Panc1 (cell line): ENCODE measurements around the gene EIF4E1B. TPM values are rescaled to one million over a fixed set of nuclear protein-coding genes. Genes with fewer than 3 reads are reported as not detected.

Experiments
- ATAC-seq: fragments of 200-7000 bp; cut with Tn5 transposase; 2 replicates; pipeline ENCODE4 v1.9.1; 2020; ENCODE audit warnings: mild to moderate bottlenecking, moderate library complexity
- BruUV-seq: library from RNA; stranded (reverse); fragments of 400-500 nt; replicated peaks from 2 replicates; lab custom pipeline; 2021; lab: Mats Ljungman, UMichigan
- CTCF ChIA-PET: fragments of 300-600 bp; sonication (Branson Sonifier 250); formaldehyde crosslinking; loops from one replicate; lab custom pipeline; 2022; ENCODE audit warnings: antibody characterized with exemption; lab: Charles Lee
- POLR2A ChIA-PET: fragments of 300-600 bp; sonication (Branson Sonifier 250); formaldehyde crosslinking; loops from one replicate; lab custom pipeline; 2022; ENCODE audit warnings: antibody characterized with exemption; lab: Charles Lee
- DNase-seq: peaks from one replicate; pipeline ENCODE4 v3.0.0-alpha.2; 2010; ENCODE audit warnings: low read depth, low spot score
- H3K27ac ChIP-seq: 2 replicates; pipeline ENCODE4 v1.5.1; 2011; ENCODE audit warnings: mild to moderate bottlenecking, low read length, inconsistent platforms
- H3K27me3 ChIP-seq: fragments of 200-500 bp; sonication (Bioruptor generic); 2 replicates; pipeline ENCODE4 v1.6.0; 2014; ENCODE audit warnings: low read length, inconsistent platforms; ENCODE audit not compliant: control insufficient read depth, insufficient read depth
- H3K36me3 ChIP-seq: fragments of 200-500 bp; sonication (Bioruptor generic); 2 replicates; pipeline ENCODE4 v1.5.1; 2014; ENCODE audit warnings: inconsistent platforms, mild to moderate bottlenecking, low read length, moderate library complexity; ENCODE audit not compliant: control insufficient read depth, insufficient read depth
- H3K4me1 ChIP-seq: 2 replicates; pipeline ENCODE4 v1.5.1; 2011; ENCODE audit warnings: inconsistent platforms, mild to moderate bottlenecking, low read length, moderate library complexity; ENCODE audit not compliant: control insufficient read depth, insufficient read depth
- H3K4me3 ChIP-seq, 2 experiments: 2 replicates each; pipeline ENCODE4 v1.5.1; 2011 to 2012; ENCODE audit warnings: low read depth in 2 of 2, low read length in 2 of 2, mild to moderate bottlenecking in 2 of 2, inconsistent platforms in 1 of 2, moderate library complexity in 1 of 2
- H3K9me3 ChIP-seq: fragments of 200-500 bp; sonication (Bioruptor generic); 2 replicates; pipeline ENCODE4 v1.5.1; 2014; ENCODE audit warnings: low read depth, mild to moderate bottlenecking, inconsistent platforms, low read length, moderate library complexity; ENCODE audit not compliant: control insufficient read depth, insufficient read depth
- CTCF ChIP-seq: fragments of 450-650 bp; IDR thresholded peaks from 2 replicates; pipeline ENCODE4 v1.5.1; 2017; ENCODE audit warnings: mild to moderate bottlenecking
- POLR2AphosphoS5 ChIP-seq: IDR thresholded peaks from 2 replicates; pipeline ENCODE4 v1.6.1; 2012; ENCODE audit warnings: mild to moderate bottlenecking, low read depth, low read length, moderate library complexity
- SIN3A ChIP-seq: IDR thresholded peaks from 2 replicates; pipeline ENCODE4 v1.6.1; 2012; ENCODE audit warnings: low read depth, mild to moderate bottlenecking, low read length, moderate library complexity, borderline replicate concordance; ENCODE audit not compliant: insufficient read depth
- TCF7L2 ChIP-seq: IDR thresholded peaks from 2 replicates; pipeline ENCODE4 v1.6.1; 2011; ENCODE audit warnings: mild to moderate bottlenecking, low read depth, low read length, inconsistent platforms
- in situ Hi-C: cut with HindIII; loops from 2 replicates; pipeline ENCODE4 v1.10.0; 2016; ENCODE audit warnings: low sequenced_read_pairs, low pct_unique_long_range_greater_than_20kb
- intact Hi-C: fragments of 100-400 bp; cut with micrococcal nuclease; formaldehyde crosslinking; loops from one replicate; pipeline ENCODE4 v1.10.0; 2022; ENCODE audit not compliant: unreplicated experiment
- total RNA-seq: library from RNA; stranded (reverse); gene quantifications from one replicate; pipeline ENCODE4 v1.2.1, GENCODE V29; 2021; ENCODE audit not compliant: unreplicated experiment
- TF ChIP-seq, protein P1 (sequence below), 2 experiments: IDR thresholded peaks; 2 replicates each; pipeline ENCODE4 v1.6.1; 2011 to 2012; ENCODE audit warnings: low read depth in 2 of 2, control low read depth in 1 of 2, low read length in 1 of 2, mild to moderate bottlenecking in 1 of 2, moderate library complexity in 1 of 2; ENCODE audit not compliant: insufficient read depth in 1 of 2

The EIF4E1B gene
- total RNA-seq, 1 experiment from 2014 or later = not detected

- H3K9me3 ChIP-seq = no peaks in the 10 kb centered on the region
- ATAC-seq (no peak), DNase-seq (no peak)
- BruUV-seq = no TSS peak
- in situ Hi-C loops (no loop called here), intact Hi-C loops (no loop called here)
- TF ChIP-seq CTCF (no peak), POLR2AphosphoS5 (no peak), SIN3A (no peak), TCF7L2 (no peak)
- TF ChIP-seq, protein P1, sequence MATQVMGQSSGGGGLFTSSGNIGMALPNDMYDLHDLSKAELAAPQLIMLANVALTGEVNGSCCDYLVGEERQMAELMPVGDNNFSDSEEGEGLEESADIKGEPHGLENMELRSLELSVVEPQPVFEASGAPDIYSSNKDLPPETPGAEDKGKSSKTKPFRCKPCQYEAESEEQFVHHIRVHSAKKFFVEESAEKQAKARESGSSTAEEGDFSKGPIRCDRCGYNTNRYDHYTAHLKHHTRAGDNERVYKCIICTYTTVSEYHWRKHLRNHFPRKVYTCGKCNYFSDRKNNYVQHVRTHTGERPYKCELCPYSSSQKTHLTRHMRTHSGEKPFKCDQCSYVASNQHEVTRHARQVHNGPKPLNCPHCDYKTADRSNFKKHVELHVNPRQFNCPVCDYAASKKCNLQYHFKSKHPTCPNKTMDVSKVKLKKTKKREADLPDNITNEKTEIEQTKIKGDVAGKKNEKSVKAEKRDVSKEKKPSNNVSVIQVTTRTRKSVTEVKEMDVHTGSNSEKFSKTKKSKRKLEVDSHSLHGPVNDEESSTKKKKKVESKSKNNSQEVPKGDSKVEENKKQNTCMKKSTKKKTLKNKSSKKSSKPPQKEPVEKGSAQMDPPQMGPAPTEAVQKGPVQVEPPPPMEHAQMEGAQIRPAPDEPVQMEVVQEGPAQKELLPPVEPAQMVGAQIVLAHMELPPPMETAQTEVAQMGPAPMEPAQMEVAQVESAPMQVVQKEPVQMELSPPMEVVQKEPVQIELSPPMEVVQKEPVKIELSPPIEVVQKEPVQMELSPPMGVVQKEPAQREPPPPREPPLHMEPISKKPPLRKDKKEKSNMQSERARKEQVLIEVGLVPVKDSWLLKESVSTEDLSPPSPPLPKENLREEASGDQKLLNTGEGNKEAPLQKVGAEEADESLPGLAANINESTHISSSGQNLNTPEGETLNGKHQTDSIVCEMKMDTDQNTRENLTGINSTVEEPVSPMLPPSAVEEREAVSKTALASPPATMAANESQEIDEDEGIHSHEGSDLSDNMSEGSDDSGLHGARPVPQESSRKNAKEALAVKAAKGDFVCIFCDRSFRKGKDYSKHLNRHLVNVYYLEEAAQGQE (IDR thresholded peaks at IDR 0.05; ENCODE audit: insufficient read depth in 1 of 2, low read depth in 2 of 2, low read length in 1 of 2) = no peak
- H3K4me1 ChIP-seq = peaks cover 5% of the 10 kb centered on the region; the same call in 1 of the 2 replicates
- H3K36me3 ChIP-seq = no peaks in the 10 kb centered on the region
- no peak overlapping the region for H3K27ac ChIP-seq
- ChIA-PET CTCF (interaction anchor here (0.7 kb wide), 1 partner anchor 56 kb away, joined by 3 read pairs; no protein-coding TSS in a partner anchor), POLR2A (no interaction called here)
- H3K27me3 ChIP-seq = no peaks in the 10 kb centered on the region
- H3K4me3 ChIP-seq = no peak overlapping the region
These were observed 5.5 kb upstream of the EIF4E1B start for GRCh38 chr5:176624938-176625337.

GRCh38 chr5:176625512-176625911 lies 5.0 kb upstream of the EIF4E1B start:
- ChIA-PET CTCF (no interaction called here), POLR2A (no interaction called here)
- TF ChIP-seq, protein P1 (IDR thresholded peaks at IDR 0.05; ENCODE audit: insufficient read depth in 1 of 2, low read depth in 2 of 2, low read length in 1 of 2) = no peak
- TF ChIP-seq POLR2AphosphoS5 (no peak), SIN3A (no peak), TCF7L2 (no peak), CTCF (no peak)
- BruUV-seq = no TSS peak
- Histone ChIP-seq H3K27me3 (no peaks in the 10 kb centered on the region), H3K4me1 (peaks cover 5% of the 10 kb centered on the region; the same call in 1 of the 2 replicates), H3K36me3 (no peaks in the 10 kb centered on the region), H3K27ac (no peak overlapping the region), H3K9me3 (no peaks in the 10 kb centered on the region), H3K4me3 (no peak overlapping the region)
- in situ Hi-C loops = no loop called here
- ATAC-seq (no peak), DNase-seq (no peak)
- intact Hi-C loops = no loop called here
